Ramos (cell line): ENCODE data around the gene TSHZ2.

Experiments
- in situ Hi-C: fragments of 300-500 bp; cut with MboI; formaldehyde crosslinking; loops from one replicate; pipeline ENCODE4 v1.14.3; 2022; ENCODE audit warnings: low sequenced_read_pairs; ENCODE audit not compliant: unreplicated experiment

The TSHZ2 gene

DNA sequence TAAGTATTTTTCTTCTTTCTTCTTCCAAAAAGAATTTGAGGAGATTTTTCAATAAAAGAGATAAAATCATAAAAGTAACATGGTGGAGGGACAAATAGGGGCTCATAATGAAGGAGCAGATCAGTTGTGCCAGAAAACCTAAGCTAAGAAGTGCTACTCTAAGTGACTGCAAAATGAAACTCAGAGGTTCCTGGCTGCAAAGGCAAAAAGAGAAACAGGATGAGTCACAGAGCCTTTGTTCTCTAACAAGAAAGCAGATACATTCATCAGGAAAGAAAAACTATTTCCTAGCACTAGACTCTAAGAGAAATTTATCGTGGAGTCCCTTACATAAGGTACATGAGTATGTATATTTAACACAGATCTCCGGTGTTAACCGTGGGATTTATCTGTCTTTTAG, 49.8 kb downstream of the TSHZ2 start:
- in situ Hi-C loops, result loop anchor here (25.0 kb wide), 2 partner anchors 565 to 915 kb away; partner anchors contain the start of gene ZNF217

DNA sequence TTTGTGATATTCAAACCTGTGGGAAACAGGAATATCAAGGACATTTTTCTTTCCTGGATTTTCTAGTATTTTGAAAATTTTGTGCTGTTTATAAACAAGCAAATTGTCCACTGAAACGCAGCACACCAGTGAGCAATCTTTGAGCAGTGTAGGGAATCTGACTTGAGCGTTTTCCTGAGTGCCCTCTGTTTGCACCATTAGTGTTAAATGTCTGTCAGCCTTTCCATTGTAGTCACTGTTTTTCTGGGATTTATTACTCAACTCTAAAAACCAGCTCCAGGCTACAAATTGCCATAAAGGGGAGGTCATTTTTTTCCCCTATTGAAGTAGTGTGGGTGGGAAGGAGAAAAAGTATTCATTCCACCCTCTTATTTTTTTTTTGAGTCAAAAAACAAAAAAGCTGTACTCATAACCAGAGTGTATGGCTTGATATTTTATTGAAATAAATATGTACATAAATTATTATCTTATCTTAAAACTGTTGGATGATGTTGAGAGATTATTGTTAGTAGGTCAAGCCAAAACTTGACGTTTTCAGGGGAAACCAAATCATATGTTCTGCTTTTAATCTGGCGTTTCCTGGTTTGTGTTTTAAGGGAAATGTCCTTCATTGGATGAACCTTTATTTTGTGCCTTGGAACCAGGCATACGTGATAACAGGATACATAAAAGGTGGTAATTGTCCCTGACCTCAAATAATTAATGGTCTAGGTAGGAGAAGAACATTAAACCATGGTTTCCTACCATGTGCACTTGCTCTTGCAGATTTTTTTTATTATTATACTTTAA, 51.8 kb downstream of the TSHZ2 start:
- in situ Hi-C loops, result loop anchor here (25.0 kb wide), 2 partner anchors 563 to 913 kb away; partner anchors contain the start of gene ZNF217

DNA sequence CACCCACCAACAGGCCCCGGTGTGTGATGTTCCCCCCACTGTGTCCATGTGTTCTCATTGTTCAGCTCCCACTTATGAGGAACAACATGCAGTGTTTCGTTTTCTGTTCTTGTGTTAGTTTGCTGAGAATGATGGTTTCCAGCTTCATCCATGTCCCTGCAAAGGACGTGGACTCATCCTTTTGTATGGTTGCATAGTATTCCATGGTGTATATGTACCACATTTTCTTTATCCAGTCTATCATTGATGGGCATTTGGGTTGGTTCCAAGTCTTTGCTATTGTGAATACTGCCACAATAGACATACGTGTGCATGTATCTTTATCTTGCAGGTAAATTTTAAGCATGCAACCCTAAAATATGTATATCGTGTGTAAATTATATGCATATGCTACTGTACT, 52.5 kb downstream of the TSHZ2 start:
- in situ Hi-C loops, result loop anchor here (25.0 kb wide), 2 partner anchors 563 to 913 kb away; partner anchors contain the start of gene ZNF217

DNA sequence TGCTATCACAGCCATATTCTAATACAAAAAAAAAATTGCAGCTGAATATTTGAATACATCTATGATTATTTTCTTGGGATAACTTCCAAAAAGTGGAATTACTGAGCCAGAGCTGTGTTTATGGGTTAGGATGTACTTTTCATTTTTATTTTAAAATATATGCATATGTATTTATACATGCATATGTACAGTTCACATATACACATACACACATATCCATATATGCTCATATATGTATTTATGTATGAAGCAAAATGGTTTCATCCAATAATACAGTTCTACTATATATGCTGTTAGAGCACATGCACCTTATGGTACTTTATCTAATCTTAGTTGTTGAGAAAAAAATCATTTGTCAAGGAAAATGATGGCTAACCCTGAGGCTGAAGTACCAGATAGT, 54.9 kb downstream of the TSHZ2 start:
- in situ Hi-C loops, result no loop called here

DNA sequence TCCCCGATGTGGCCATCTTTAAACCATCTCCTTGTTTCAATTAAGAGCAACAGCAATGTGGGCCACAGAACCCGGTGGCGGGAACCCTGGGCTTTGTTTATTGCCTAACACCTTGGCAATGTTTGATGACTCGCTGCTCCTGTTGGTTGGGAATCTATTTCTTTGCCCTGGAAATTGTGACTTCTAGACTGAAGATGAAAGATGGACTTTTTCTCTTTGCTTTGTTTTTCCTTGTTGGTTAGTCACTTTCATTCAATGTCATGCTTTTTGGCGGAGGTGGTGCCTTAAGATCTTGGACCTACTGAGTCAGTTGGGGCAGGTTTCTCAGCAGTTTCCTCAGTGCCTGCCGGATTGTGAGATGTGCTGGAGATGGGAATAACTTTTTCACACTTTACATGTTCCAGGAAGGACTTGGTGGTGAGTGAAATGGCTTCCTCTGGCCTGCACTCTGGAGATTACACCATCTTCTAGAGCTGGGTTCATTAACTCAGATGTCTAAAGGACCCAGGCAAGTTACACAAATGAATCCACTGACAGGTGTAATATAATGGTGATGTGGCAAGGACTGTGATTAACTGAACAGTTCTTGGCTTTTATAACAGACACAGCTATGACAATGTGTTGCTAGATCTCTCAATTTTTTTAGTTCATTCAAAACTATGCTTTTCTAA, 56.3 kb downstream of the TSHZ2 start:
- in situ Hi-C loops, result no loop called here

DNA sequence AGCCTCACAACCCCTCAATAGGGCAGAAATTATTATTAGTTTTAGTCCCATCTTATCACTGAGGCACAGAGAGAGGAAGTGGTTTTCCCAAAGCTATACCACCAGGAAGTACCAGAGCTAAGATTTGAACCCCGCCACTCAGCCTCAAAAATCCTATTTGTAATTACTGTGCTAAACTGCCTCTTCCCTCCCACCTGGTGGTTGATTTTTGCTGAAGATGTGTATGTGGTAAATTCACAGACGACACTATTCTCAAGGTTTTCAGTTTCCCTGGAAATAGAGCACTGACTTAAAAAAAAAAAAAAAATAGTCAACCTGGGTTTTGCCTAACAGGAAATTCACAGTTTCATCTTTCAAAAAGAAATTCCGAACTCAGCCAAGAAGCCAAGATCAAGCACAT, 57.9 kb downstream of the TSHZ2 start:
- in situ Hi-C loops, result no loop called here

GRCh38 chr20:53032046-53032445, 59.9 kb downstream of the TSHZ2 start:
- in situ Hi-C loops, result no loop called here

DNA sequence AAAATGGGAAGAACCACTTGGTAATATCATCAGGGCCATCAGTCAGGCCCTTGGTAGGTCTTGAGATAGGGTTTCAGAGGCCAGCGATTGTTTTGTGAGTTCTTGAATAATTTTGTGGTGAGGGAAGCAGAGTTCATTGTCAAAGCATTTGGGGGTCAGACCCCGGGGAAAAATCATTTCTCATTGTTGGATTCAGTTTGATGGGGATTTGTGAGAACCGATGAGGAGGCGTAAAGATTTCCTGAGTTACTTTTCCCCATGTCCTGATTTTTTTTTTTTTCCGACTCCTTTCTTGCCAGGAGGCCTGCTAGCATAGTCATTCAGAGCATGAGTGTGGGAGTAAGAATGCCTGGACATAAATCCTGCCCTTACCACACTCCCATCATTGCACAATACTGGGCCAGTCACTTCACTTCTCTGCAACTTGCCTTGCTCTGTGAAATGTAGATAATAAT, 60.3 kb downstream of the TSHZ2 start:
- in situ Hi-C loops, result no loop called here

- in situ Hi-C loops, result no loop called here
These were observed 61.0 kb downstream of the TSHZ2 start for GRCh38 chr20:53033176-53033575.

DNA sequence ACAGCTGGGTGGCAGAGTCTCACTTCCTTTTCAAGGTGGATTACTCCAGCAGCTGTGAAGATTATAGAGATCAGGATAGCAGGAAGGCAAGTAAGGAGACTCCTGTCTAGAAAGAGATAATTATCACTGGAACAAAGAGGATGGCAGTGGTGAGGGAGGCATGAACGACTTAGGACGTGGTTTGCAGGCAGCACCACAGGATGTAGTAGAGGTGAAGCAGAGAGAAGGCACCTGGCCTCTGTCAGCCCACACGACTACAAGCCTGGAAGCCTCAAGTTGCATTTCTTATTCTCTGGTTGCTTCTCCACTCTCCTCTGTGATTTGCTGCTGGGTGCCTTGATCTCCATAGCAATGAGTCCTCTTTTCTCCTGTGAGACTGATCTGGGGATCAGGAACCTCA, 62.7 kb downstream of the TSHZ2 start:
- in situ Hi-C loops, result no loop called here

DNA sequence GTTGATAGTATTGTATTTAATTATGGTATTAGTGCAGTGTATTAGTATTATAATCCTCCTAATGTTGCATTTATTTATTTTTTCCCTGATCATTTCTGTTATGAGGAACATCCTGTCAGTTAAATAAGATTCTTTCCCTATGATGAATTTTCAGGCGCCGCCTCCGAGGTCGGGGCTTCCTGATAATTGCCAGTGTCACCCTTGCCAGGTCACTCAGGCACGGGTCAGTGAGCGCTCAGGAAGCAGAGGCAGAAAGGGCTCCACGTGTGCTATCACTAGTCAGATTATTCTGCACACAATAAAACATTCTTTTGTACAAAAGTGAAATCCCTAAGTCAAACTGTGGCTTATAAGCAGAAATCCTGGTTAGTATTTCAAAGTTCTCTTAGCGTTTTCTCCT, 64.8 kb downstream of the TSHZ2 start:
- in situ Hi-C loops, result no loop called here

DNA sequence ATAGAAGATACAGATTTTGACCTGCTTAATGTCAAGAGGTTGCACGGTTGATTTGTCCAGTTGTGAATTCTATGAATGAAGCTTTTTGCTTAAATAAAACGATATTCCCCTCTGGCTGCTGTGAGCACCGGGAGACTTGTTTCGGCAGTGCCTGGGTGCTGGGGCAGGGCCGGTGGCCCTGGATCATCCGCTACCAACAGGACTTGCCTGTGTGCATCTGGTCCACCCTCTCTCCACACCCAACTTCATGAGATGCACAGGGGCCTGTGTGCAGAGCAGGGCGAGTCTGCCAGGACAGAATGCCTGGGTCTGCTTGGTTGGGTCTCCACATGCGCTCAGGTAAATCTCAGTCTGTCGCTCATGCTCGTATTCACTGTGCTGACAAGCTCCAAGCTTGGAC, 65.5 kb downstream of the TSHZ2 start:
- in situ Hi-C loops, result no loop called here

DNA sequence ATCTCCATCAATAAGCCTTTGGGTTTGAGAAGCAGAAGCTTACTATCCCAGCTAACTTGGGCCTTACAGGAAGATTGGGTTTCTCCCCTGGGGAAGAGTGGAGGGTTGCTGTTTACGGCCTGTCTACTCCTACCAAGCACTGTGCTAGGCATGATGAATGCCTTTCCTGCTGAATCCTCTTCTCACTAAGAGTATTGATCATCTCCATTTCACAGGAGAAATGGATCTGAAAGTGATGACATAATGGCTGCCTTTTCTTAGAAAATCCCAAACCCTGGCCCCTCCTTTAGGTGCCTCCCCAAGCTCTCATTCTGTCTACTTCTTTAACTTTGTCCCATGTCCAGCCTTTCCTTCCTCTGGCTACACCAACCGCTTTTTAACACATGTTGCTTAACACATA, 66.1 kb downstream of the TSHZ2 start:
- in situ Hi-C loops, result no loop called here

DNA sequence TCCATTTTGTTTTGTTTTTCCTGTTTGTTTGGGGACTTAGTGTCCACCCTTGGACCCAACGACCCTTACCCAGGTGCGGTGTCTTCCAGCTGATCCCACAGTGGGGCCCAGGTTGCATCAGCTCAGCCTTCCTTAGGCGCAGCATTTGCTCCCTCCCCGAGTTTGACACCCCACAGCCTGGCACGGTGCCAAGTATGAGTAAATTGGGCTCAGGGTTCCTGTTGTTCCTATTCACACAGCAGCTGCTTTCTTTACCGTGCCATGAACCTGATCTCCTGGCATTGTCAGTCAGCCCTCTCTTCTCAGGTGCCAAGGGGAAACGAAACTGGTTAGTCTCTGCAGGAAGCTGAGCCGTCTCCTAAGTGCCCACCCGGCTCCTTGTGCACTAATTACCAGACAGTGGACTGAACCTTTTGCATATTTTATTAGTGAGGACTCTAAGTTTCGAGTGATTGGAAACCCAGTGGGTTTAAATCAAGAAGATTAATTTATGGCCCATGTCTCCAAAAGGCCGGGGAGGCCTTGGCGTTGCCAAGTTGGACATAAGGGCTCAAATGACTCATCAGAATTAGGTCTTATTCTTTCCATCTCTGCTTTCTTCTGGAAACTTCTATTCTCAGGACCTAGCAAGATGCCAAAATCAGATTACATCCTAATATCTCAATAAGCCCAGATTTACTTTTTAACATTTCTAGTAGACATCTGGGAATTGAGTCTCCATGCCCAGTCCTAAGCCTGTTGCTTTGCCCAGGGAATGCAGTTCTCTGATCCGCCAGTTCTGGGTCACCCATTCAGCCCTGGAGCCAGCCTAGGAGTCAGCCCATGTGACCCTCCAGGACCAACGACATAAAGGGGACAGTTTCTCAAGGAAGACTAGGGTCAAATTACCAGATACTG, 68.8 kb downstream of the TSHZ2 start:
- in situ Hi-C loops, result no loop called here

DNA sequence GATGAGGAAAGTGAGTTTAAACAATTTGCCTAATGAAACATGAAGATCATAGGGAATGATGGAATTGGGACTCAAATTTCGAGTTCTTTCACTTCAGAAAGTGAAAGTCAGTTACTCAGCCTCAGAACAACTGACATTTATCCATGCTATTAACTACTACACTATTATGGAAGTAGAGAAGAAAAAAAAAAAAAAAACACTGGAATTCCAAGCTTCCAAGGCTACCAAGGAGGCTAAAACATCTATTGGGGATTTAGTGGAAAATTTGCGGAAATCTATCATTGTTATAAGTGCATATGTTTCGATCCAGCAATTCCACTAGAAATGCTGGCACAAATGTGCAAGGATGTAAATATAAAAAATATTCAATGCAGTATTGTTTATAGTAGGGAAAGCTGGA, 70.4 kb downstream of the TSHZ2 start:
- in situ Hi-C loops, result no loop called here

GRCh38 chr20:53044296-53044695, 72.1 kb downstream of the TSHZ2 start:
- in situ Hi-C loops, result no loop called here

GRCh38 chr20:53045941-53046340, 73.8 kb downstream of the TSHZ2 start:
- in situ Hi-C loops, result no loop called here

DNA sequence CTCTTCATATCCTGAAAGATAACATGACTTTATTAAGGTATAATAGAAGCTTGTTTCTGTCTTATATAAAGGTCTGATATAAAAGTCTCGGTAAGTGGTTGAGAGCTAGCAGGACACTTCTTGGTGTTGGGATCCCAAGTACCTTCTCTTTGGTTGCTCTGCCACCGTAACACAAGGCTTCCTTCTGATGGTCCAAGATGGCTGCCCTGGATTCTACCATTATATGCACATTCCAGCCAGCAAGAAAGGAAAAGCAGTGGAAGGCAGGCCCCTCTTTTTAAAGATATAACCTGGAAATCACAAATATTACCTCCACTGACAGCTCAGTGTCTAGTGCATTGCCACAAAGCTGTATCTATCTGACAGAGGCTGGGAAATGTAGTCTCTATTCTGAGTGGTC, 75.0 kb downstream of the TSHZ2 start:
- in situ Hi-C loops, result no loop called here

DNA sequence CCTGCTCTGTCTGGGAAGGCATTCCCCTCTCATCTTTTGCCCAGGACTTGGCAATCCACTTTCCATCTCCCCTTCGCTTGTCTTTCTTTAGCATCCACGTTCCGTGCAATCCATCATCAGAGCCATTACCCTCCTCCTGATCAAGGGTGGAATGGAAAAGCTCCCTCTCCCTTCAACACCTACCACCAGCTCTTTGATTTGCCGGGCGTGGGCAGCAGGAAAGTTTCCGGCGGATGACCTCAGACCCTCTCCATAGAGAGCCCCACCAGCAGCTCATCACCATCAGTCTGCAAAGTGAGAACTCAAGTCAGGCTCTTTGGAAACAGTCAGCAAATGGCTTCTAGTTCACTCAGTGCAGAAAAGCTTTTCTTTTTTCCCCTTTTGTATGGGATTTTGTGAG, 76.2 kb downstream of the TSHZ2 start:
- in situ Hi-C loops, result no loop called here

- in situ Hi-C loops, result no loop called here
These were observed 78.2 kb downstream of the TSHZ2 start for GRCh38 chr20:53050338-53050737.

DNA sequence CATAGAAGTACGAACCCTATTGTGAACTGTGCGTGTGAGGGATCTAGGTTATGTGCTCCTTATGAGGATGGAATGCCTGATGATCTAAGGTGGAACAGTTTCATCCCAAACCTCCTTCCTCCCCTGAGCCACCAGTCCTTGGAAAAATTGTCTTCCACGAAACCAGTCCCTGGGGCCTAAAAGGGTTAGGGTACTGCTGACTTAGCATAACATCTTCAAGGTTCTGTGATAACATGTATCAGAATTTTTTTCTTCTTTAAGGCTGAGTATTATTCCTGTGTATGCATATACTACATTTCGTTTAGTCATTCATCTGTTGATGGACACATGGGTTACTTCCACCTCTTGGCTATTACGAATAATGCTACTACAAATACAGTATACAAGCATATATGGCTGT, 80.2 kb downstream of the TSHZ2 start:
- in situ Hi-C loops, result no loop called here
